HG03045 (cell line): ENCODE results near the gene MAP6.

Experiments used
- ATAC-seq: cut with Tn5 transposase; IDR thresholded peaks from one replicate; pipeline ENCODE4 v1.9.1; 2021; ENCODE audit warnings: mild to moderate bottlenecking, moderate library complexity; ENCODE audit not compliant: unreplicated experiment

The MAP6 gene

DNA sequence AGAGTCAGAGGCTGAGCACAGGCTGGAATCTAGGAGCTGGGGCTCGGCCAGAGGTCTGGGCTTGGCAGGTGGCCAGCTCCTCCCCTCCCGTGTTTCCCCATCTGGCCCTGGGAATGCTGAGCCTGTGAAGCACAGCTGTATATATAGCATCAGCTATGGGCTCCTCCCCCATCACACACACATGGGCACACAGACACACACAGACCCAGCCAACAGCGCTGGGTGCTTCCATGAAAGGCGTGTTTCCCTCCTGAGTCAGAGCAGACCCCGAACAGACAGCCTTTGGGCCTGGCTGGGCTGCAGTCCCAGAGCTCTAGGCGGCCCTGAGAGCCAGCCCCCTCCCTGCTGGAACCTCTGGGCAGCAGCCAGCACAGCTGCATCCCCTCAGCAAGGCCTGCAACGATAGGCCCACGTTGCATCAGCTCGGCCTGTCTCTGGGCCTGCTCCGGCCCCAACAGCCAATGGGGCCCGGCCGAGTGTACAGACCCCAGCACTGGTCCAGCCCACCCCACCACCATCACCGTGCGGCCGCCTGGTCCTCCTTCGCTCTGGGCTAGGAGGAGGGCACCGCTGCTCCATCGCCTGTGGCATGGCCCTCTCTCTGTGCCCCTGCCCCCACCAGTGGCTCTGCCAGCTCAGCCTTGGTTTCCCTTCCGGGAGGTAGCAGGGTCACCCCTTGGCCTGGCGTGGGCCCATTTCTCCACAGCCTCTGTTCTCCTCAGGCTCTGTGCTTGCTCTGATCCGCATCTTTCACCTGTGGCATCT lies 114.4 kb downstream of the MAP6 start:
- no peak for ATAC-seq

DNA sequence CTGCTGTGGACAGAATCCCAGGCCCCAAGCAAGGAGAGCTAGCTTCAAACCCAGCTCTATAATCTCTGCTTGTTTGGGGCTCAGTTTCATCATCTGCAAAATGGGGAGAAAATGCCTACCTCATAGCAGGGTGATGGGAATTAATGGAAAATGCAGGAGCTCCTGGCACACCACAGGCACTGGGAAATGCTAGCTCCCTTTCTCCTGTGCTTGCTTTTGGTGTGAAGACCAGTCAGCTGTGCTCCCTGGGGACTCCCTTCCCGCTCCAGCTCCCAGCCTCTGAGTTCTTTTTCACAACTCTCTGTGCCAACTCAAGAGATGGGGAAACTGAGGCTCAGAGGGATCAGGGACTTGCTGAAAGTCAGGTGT lies 115.0 kb downstream of the MAP6 start:
- no peak for ATAC-seq

DNA sequence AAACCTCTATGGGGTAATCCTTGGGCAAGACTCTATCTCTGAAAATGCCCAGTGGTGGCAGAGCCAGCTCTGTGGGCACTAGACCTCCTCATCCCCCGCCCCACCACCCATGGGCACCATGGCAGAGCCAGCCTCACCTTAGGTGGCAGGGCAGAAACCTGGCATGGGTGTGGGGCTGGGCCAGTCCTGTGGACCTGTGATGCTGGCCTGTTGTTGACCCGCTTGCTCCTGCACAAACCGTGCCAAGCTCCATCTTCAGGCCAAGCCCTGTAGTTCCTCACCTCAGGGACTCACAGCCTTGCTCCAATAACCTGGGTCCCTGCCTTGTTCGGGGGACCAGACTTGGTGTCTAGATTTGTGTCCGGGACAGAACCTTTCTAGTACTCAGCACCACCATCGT lies 115.7 kb downstream of the MAP6 start:
- ATAC-seq = no peak

DNA sequence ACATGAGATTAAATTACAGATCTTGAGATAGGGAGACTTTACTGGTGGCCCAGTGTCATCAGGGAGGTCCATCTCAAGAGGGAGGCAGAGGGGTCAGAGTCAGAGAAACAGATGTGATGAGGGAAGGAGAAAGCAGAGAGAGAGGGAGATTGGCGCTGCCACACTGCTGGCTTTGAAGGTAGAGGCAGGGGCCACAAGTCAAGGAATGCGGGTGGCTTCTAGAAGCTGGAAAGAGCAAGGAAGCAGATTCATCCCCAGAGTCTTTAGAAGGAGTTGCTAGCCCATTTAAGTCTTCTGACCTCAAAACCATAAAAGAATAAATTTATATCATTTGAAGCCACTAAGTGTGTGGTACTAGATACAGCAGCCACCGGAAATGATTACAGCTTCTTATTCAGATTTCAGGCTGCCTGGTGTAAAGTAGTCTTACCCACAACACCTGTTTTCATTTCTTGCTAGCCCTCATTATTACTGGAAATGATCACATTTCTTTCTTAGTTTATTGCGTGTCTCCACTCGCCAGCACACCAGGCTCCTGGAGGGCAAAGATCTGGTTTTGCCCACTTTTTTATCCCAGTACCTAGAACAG lies 119.4 kb downstream of the MAP6 start:
- no peak for ATAC-seq

DNA sequence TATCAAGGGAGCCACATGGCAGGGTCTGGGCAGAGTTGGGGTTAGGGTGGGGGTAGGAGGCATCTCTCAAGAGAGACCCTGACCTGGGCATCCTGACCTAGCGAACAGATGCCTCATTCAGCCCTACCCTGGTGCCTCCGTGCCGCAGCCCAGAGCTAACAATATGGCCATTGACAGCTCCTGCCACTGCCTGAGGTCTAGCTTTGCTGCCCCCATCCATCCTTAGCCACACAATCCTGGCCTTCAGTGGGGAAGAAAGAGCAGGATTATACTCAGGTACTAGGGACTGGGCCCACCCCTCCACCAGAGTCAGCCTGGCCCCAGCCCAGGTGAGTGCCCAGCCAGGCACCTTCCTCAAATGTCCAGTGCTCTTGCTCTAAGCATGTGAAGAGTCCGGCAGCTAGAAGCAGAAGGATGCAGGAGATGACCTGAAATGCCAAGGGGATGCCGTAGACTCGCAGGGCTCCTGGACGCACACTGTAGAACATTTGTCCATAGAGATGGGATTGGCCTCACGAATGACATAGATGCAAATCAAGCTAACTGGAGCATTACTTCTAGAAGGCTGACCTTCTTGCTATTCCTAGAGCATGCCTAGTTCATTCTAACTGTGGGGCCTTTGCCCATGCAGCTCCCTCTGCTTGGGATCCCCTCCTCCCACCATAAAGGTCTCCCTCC lies 120.1 kb downstream of the MAP6 start:
- ATAC-seq = no peak

DNA sequence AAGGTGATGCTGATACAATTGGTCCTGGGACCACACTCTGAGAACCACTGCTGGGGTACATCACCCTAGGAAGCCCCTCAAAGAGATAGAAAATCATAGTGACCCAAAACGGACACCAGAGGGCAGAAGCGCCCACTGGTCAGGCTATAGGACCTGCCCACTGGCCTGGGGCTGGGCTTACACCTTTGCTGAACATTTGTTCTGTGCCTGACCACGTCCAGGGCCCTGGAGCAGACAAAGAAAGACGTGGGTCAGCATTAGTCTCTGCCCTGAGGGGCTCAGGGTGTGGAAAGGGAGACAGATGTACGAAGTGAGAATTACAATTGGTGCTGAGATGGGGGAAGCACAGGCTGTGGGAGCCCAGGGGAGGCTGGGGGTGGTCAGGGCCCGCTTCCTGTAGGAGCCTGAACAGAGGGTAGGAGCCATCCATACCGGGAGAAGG lies 121.2 kb downstream of the MAP6 start:
- no peak for ATAC-seq

DNA sequence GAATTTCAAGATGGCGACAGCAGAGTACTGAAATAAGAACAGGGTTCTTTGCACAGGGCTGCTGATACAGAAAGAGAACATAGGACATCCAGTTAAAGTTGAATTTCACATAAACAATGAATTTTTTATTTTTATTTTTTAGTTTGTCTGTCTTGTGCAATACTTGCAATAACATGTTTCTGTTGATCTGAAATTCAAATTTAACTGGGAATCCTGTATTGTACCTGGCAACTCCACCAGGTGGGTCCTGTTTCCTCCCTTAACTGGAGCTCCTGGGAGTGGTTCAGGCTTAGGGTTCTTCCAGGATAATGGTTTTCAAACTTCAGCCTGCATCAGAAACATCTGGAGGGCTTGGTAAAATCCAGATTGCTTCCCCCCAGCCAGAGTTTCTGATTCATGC lies 121.7 kb downstream of the MAP6 start:
- ATAC-seq = no peak

DNA sequence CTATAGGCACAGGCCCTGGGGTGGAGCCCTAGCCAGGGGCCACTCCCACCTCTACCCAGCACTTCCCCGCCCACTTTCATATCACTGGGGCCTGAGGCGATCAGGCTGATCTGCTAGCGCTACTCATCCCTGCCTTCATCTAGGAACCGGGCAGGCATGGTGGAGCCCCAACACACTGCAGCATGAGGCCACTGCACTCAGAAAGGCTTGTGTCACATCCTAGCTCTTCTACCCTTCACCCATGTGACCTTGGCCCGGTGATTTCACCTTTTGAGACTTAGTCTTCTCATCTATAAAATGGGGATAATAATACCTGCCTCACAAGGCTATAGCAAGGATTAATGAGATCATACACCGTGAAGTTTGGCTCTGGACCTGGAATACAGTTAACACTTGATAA lies 125.0 kb downstream of the MAP6 start:
- no peak for ATAC-seq

DNA sequence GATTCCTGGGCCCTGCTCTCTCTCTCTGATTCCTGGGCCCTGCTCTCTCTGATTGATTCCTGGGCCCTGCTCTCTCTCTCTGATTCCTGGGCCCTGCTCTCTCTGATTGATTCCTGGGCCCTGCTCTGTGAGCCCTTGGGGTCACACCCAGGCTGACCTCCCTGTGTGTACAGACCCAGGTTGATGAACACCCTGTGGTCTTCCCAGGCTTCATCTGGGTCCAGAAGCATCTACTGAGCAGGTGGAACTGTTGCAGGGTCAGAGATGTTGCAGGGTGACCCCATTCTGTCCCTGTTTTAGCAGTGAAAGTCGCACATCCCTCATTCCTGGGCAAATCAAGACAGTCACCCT lies 126.8 kb downstream of the MAP6 start:
- no peak for ATAC-seq

DNA sequence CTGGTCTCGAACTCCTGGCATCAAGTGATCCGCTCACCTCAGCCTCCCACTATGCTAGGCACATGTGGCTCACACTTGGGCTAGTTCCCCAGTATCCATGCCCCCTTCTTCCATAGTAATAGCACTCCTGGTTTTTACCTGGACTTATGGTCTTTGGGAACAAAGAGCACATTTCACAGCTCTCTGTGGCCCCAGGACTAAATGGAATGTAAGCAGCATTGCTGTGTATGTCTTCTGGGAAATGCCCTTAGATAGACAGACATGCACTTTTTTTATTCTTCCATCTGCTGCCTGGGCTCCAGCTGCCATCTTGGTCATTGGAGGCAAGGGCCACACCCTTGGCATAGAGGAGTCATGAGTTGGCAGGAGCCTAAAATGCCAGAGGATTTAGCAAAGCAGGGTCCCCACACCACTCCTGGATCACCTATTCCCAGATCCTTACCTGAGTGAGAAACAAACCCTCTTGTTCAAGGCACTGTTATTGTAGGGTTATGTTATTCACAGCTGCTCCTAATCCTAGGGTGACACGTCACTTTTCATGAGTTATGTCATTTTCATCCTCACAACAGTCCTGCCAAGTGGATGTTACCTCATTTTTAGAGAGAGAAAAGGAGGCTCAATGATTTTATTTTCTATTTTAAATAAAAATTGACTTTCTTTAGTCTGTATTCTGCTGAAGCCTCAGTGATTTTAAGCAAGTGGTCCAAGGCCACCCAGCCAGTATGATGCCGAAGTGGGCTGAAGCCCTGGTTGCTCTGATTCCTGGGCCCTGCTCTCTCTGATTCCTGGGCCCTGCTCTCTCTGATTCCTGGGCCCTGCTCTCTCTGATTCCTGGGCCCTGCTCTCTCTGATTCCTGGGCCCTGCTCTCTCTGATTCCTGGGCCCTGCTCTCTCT lies 127.4 kb downstream of the MAP6 start:
- ATAC-seq = no peak

DNA sequence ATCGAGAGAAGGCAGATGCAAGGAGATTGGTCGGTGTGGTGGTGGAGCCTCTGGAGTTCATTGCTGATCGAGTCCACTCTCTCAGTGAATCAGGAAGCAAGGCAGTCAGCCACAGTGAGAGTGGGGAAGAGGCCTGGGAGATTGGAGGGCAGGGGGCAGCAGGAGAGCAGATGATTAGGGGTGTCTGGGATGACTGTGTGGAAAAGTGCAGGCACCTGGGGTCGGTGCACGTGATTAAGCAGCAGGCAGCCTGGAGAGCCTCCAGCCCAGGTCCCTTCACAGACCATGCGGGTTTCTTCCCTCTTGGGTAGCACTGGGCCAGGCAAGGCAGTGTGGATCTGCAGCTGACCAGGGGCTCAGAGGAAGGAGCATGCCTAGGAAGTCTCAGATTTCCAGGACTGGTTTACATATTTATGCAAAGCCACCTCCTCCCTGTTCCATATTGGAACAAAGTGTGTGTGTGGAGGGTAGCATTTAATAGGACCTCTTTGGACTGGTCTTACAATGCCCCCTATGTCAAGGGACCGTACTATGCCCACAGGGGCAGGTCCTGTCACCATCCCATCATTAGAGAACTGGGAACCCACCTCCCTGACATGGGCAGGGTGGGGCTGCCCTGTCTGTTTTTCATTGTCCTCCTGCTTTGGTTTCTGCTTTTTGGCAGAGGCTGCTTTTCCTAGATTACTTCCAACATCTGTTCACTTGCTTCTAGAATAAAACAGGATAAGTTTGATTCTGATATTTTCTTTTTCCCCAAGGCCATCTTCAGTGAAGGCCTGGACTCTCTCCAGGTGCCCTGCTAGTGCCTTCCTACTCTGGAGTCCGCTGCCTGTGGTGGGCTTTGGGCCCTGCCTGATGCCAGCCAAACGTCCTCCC lies 129.1 kb downstream of the MAP6 start:
- no peak for ATAC-seq

DNA sequence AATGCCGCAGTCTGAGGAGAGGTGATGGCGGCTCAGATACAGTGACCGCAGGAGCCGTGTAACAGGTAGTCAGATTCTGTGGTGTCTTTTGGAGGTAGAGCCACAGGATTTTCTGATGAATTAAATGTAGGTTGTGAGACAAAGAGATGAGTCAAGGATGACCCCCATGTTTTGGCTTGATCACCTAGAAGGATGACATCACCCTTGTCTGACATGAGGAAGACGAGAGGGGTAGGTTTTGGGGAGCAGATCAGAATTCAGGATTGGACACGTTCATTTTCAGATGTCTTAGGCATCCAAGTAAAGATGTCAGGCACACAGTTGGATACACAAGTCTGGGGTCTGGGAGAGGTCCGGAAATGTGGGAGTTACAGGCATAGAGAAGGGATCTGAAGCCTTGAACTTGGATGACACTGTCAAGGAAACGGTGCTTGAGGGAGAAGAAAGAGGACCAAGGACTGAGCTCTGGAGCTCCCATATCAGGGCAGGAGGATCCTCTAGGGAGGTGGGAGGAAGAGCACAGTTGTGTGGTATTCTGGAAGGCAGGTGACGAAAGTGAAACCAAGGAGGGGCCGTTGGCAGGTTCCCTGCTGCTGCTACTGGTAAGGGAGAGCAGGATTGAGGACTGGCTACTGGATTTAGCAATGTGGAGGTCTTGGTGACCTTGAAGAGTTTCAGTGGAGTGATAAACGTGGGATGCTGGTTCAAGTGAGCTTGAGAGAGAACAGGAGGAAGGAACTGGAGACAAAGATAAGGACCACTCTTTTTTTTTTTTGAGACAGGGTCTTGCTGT lies 130.5 kb downstream of the MAP6 start:
- ATAC-seq = no peak

DNA sequence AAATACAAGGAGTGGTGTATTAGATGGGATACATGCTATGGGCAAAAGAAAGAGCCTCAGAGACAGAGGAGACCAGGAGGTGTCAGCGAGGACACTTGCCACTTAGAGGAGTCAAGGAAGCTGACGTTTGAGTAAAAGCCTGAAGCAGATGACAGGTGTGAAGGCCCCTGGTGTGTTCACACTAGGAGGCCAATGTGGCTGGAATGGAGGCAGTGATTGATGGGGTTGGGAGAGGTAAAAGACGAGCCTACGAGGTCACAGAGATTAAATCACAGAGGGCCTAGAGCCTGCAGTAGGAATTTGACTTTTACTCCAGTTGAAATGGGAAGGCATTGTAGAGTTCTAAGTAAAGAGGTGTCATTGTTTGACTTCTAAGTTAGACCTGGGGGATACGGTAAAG lies 131.1 kb downstream of the MAP6 start:
- ATAC-seq = no peak
